ENCODE data around the gene KIF26B.

KIF26B gene

DNA sequence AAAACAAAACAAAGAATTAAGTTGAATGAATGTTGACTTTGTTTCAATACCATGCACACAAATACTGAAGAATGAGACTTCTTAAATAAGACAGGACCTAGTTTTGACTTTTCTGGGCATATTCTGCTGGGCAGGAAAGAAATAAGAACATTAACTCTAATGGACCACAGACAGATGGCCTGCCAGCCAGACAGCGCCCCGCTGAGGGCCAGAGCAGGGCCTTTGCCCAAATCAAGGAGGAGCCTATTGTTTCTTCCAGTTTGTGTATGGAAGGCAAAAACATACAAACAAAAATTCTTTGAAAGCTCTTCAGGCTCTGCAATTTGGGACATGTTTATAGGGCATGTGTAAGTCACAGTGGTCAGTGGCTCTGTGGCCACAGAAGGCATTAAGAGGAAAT lies 44.4 kb upstream of the KIF26B start:
- H3K27ac ChIP-seq, result no peak overlapping the region
- DNase-seq (ENCODE audit: low spot score), result no peak
- ChIA-PET POLR2A (ENCODE audit: low non-redundant PET) (no interaction called here), CTCF (no interaction called here)
- TF ChIP-seq, protein P1, sequence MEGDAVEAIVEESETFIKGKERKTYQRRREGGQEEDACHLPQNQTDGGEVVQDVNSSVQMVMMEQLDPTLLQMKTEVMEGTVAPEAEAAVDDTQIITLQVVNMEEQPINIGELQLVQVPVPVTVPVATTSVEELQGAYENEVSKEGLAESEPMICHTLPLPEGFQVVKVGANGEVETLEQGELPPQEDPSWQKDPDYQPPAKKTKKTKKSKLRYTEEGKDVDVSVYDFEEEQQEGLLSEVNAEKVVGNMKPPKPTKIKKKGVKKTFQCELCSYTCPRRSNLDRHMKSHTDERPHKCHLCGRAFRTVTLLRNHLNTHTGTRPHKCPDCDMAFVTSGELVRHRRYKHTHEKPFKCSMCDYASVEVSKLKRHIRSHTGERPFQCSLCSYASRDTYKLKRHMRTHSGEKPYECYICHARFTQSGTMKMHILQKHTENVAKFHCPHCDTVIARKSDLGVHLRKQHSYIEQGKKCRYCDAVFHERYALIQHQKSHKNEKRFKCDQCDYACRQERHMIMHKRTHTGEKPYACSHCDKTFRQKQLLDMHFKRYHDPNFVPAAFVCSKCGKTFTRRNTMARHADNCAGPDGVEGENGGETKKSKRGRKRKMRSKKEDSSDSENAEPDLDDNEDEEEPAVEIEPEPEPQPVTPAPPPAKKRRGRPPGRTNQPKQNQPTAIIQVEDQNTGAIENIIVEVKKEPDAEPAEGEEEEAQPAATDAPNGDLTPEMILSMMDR (conservative IDR thresholded peaks at IDR 0.05; ENCODE audit: low read depth), result no peak

DNA sequence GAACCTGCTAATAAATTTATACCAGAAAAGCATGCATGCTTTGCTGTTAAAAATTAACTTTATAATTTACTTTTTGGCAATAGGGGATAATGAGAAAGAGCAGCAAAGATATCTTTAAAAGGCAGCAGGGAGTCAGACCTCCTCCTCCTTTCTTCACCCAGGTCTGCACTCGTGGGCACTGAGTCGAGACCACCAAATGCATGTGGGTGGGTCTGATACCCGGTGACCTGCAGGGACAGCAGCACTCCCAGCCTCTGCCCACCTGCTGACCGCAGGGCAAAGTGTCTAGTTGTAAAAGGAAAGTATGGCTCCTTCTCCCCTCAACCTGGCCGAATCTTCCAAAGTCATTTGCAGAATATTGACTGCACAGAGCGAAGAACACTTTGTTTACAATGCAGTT lies 43.7 kb upstream of the KIF26B start:
- no peak for DNase-seq (ENCODE audit: low spot score)
- TF ChIP-seq, protein P1 (conservative IDR thresholded peaks at IDR 0.05; ENCODE audit: low read depth), result no peak
- ChIA-PET POLR2A (ENCODE audit: low non-redundant PET) (no interaction called here), CTCF (no interaction called here)
- no peak overlapping the region for H3K27ac ChIP-seq

DNA sequence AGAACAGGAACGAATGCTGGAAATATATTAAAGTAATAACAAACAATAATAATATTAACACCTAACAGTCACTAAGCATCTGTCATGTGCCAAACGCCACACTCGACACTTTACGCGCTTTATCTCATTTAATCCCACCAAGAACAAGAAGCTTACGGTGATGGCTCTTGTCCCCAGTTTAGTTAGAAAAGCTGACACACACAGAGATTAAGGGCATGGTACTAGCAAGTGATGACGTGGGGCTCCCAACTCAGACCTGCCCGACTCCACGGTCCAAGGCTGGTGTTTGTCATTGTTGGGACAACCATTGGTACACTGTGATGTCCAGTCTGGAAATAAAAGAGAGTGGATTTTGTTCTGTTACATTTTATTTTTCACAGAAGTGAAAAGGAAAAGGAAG lies 41.1 kb upstream of the KIF26B start:
- ChIA-PET CTCF (no interaction called here), POLR2A (ENCODE audit: low non-redundant PET) (no interaction called here)
- DNase-seq (ENCODE audit: low spot score), result no peak
- no peak overlapping the region for H3K27ac ChIP-seq
- TF ChIP-seq, protein P1 (conservative IDR thresholded peaks at IDR 0.05; ENCODE audit: low read depth), result no peak

DNA sequence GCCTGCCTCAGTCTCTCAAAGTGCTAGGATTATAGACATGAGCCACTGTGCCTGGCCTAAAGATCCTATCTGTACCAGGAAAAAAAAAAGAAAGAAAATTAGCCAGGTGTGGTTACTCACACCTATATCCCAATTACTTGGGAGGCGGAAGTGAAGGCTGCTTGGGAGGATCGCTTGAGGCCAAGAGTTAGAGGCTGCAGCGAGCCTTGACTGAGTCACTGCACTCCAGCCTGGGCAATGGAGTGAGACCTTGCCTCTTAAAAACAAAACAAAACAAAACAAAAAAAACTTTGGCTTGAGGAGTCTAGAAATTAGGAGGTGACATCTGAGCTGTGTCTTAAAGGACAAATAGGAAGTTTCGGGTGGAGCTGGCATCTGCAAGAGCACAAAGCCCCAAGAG lies 38.7 kb upstream of the KIF26B start:
- CTCF ChIA-PET, result no interaction called here
- POLR2A ChIA-PET (ENCODE audit: low non-redundant PET), result no interaction called here
- TF ChIP-seq, protein P1 (conservative IDR thresholded peaks at IDR 0.05; ENCODE audit: low read depth), result no peak
- no peak overlapping the region for H3K27ac ChIP-seq
- no peak for DNase-seq (ENCODE audit: low spot score)

DNA sequence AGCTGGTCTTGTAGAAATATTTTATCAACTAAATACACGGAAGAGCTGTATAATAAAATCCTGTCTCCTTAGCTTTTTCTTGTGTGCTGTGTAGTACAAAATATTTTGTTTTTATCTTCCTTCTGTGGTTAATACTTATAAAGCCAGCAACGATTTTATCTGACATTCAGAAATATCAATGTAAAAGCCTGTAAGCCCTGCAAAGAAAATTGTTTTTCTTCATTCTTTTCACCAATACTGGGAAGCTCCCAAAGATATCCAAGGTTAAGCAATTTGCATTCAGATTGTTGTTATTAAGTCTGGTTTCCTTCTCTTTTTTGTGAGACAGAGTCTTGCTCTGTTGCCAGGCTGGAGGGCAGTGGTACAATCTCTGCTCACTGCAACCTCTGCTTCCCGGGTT lies 38.0 kb upstream of the KIF26B start:
- no peak overlapping the region for H3K27ac ChIP-seq
- ChIA-PET CTCF (no interaction called here), POLR2A (ENCODE audit: low non-redundant PET) (no interaction called here)
- no peak for DNase-seq (ENCODE audit: low spot score)
- TF ChIP-seq, protein P1 (conservative IDR thresholded peaks at IDR 0.05; ENCODE audit: low read depth), result no peak

DNA sequence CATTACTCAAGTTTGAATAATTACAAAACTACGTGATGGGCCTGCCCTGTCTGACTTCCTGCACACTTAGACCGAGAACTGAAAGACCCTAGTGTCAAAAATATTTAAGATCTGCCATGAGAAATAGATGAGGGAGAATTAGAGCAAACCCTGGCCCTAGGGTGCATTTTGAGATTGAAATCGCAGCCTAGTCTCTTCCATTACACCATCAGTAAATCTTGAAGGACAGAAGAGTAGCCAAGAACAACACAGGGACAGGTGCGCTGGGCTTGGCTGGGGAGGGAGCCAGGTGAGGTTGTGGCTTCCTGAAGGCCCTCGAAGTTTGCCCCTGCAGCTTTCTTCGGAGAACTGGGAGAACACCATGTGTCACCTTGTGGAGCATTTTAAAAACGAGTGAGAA lies 36.7 kb upstream of the KIF26B start:
- ChIA-PET CTCF (no interaction called here), POLR2A (ENCODE audit: low non-redundant PET) (no interaction called here)
- TF ChIP-seq, protein P1 (conservative IDR thresholded peaks at IDR 0.05; ENCODE audit: low read depth), result no peak
- H3K27ac ChIP-seq, result no peak overlapping the region
- no peak for DNase-seq (ENCODE audit: low spot score)

DNA sequence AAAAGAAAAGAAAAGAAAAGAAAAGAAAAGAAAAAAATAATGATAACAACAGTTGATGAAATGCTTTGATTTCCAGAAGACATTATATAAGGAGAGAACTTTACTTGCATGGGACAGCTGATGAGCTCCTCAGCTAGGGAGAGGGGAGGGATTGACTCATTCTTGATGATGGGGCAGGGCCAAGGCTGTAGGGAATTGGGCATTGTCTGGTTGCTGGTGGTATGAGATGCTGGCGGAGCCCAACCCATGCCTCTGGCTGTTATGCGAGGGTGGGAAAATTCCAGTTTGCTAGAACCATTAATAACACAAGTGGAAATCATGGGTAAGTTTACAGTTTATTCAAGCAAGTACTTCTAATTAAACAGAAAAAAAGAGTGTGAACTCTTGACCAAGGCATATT lies 36.0 kb upstream of the KIF26B start:
- no peak overlapping the region for H3K27ac ChIP-seq
- TF ChIP-seq, protein P1 (conservative IDR thresholded peaks at IDR 0.05; ENCODE audit: low read depth), result no peak
- POLR2A ChIA-PET (ENCODE audit: low non-redundant PET), result no interaction called here
- DNase-seq (ENCODE audit: low spot score), result no peak
- CTCF ChIA-PET, result no interaction called here
